AG04449 (cell line): Measurements from ENCODE around the gene FRMPD1.

Experiments
- CTCF ChIA-PET: fragments of 350-600 bp; formaldehyde crosslinking; extraction: SDS; loops from one replicate; lab custom pipeline; 2021; ENCODE audit warnings: antibody characterized with exemption; lab: Yijun Ruan, JAX
- POLR2A ChIA-PET: fragments of 400-600, 350-600 bp; formaldehyde crosslinking; extraction: SDS; loops from one replicate; lab custom pipeline; 2020; ENCODE audit warnings: antibody characterized with exemption, inconsistent platforms; lab: Yijun Ruan, JAX
- DNase-seq: peaks from one replicate; pipeline ENCODE4 v3.0.0-alpha.2; 2010; ENCODE audit warnings: low read depth, low spot score
- H3K4me3 ChIP-seq: 2 replicates; pipeline ENCODE4 v1.5.1; 2011; ENCODE audit warnings: low read depth, mild to moderate bottlenecking, control low read depth, low read length
- CTCF ChIP-seq: IDR thresholded peaks from one replicate; pipeline ENCODE4 v1.5.1; 2011; ENCODE audit warnings: mild to moderate bottlenecking, moderate library complexity, low read length, control low read depth, inconsistent platforms; ENCODE audit not compliant: insufficient read depth; ENCODE audit errors: missing control alignments

The FRMPD1 gene

GRCh38 chr9:37788332-37788731, 137.6 kb downstream of the FRMPD1 start:
- no peak for TF ChIP-seq CTCF
- ChIA-PET CTCF (no interaction called here), POLR2A (no interaction called here)
- no peak overlapping the region for H3K4me3 ChIP-seq
- no peak for DNase-seq

GRCh38 chr9:37790096-37790495, 139.3 kb downstream of the FRMPD1 start:
- DNase-seq = no peak
- H3K4me3 ChIP-seq = no peak overlapping the region
- no peak for TF ChIP-seq CTCF
- ChIA-PET POLR2A (no interaction called here), CTCF (no interaction called here)

- ChIA-PET POLR2A (no interaction called here), CTCF (no interaction called here)
Observed at GRCh38 chr9:37792122-37792521, 141.4 kb downstream of the FRMPD1 start.

GRCh38 chr9:37796232-37796631, 145.5 kb downstream of the FRMPD1 start:
- DNase-seq = no peak
- H3K4me3 ChIP-seq = no peak overlapping the region
- ChIA-PET CTCF (no interaction called here), POLR2A (no interaction called here)
- no peak for TF ChIP-seq CTCF

More at GRCh38 chr9:37792122-37792521, 141.4 kb downstream of the FRMPD1 start:
- no peak overlapping the region for H3K4me3 ChIP-seq
- TF ChIP-seq CTCF = no peak
- no peak for DNase-seq
